Hypothalamus (tissue), 51 donors: ENCODE data around the gene RNU11.
"Not testable (repeated sequence)": the region's sequence is repeated elsewhere in the genome, so short reads cannot be mapped to it uniquely, and the experiment has no call there.

Experiments
- DNase-seq, 51 donors: peaks; one replicate each; lab custom pipeline; 2025; lab: John Stamatoyannopoulos, UW

Gene RNU11

GRCh38 chr1:28648474-28649198 is at the start of gene RNU11:
TSS of gene RNU11 (plus strand) at chr1:28648600.
- peak in 49 of 51 donors; percentile 11 to 99 (median 69) for DNase-seq

GRCh38 chr1:28601696-28602095 is 46.7 kb upstream of the RNU11 start:
- no peak for DNase-seq

GRCh38 chr1:28602536-28603439 is 45.6 kb upstream of the RNU11 start:
- peak in 29 of 51 donors; percentile 4 to 76 (median 31) for DNase-seq

- no peak for DNase-seq
Measured at GRCh38 chr1:28604411-28604810, 44.0 kb upstream of the RNU11 start.

DNA sequence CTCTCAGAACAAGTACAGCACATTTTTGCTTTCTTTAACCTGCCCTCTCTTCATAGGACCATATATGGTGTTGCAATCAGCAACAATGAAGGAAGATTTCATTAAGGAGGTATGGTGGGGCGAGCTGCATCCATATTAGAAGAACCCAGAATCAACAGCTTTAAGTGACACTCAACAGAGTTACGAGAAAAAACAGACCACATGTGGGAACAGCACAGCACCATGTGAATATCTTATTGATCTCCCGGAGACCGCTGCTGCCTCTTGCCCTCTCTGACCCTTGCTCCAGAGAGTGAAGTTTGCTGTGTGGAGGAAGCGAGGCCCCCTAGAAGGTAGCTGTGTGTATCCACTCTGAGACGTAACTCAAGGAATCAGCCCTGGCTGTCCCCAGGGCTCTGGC is 43.4 kb upstream of the RNU11 start:
- DNase-seq: no peak

GRCh38 chr1:28606771-28607170 is 41.6 kb upstream of the RNU11 start:
- DNase-seq: no peak

GRCh38 chr1:28613175-28613574 is 35.2 kb upstream of the RNU11 start:
- DNase-seq: no peak

DNA sequence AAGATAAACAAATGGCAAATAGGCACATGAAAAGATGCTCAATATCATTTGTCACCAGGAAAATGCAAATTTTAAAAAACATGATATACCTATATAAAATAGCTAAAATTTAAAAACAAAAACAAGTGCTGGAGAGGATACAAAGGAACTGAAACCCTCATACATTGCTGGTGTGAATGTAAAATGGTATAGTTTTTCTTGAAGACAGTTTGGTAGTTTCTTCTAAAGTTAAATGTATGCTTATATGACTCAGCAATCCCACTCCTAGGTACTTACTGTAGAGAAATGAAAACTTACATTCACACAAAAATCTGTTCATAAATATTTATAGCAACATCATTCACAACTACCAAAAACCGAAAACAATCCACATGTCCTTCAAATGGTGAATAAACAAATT is 16.7 kb upstream of the RNU11 start:
- DNase-seq: no peak

DNA sequence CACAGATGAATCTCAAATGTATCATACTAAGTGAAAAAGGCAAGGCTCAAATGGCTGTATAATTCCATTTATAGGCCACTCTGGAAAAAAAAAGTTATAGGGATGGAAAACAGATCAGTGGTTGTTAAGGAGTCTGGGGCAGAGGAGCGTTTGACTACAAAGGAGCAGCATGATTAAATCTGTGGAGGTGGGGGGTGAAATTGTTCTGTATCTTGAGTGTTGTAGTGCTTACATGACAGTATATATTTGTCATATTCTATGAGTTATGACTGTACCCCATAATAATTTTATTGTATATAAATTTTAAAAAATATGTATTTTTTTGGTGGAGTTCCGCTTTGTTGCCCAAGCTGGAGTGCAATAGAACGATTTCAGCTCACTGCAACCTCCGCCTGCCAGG is 15.8 kb upstream of the RNU11 start:
- no peak for DNase-seq

GRCh38 chr1:28640766-28641165 is 7.6 kb upstream of the RNU11 start:
- DNase-seq: no peak

DNA sequence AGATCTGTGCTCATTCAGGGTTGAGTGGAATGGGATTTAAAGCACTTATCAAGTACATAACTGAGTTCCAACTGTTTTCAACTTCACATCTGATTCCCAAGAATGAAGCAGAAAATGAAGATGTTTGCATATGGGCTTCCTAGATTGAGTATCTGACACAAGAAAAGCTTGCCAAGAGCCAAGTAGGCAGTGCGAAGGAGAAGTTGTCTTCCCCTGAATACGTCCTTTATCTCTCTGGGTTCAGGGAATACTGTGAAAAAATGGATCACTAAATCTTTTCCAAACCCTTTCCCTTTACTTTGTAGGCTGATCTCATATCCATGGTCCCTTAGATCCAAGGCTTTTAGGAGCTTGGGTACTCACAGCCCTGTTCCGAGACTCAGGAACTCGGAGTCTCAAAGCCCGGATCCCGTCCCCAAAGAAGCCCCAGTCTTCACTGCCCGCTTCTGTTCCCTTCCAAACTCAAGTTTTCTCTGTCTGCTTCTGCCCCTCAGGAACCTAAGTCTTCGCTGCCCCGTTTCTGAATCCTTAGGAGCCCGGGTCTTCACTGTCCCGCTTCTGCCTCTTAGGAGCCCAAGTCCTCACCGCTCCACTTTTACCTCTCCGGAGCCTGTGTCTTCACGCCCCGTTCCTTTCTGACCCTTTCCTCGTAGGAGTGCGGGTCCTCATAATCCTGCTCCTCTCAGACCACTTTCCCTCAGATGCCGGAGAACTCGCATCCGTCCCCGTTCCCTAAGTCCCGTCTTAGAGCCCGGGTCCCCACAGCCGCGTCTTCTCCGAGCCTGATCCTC is 6.1 kb upstream of the RNU11 start:
- peak in 2 of 51 donors; percentile 8 to 36 for DNase-seq

DNA sequence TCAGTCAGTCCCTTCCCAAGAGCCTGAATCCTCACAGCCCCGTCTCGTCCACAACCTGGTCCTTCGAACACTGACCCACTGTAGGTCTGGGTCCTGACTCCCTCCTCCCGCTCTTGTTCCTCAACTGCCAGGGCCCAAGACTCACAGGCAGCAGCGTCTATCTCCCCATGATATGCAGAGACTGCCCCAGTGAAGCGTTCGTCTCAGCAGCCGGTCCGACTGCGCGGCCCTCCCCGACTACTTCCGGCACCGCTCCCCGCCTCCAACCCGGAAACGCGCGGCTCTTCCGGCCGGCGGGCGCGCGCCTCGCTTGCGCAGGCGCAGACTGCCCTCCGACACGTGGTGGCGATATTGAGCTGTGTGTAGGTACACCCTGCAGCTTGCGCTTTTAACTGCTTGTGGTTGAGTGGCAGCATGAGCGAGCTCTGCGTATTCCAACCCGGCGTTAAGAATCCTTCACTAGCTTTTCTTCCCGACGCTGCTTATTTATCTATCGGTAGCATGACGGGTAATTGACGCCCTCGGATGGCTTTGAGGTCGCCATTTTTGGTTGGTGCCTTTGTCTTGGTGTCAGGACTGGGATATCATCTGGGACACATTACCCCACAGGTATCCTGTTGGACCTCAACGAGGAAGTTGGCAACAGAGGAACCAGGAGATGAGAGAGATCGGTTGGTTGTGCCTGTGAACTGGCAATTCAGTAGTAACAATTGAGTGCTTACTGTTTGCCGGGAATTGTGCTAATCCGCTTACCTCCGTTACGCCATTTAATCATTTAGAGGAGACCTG is 5.4 kb upstream of the RNU11 start, which contains the start of gene TAF12:
TAF12 (minus strand) TSS at position 221 of the 789 bp plus-strand sequence. CDS start 20,986 bp downstream, outside the sequence.
- peak; percentile 41 to 95 (median 86) for DNase-seq

DNA sequence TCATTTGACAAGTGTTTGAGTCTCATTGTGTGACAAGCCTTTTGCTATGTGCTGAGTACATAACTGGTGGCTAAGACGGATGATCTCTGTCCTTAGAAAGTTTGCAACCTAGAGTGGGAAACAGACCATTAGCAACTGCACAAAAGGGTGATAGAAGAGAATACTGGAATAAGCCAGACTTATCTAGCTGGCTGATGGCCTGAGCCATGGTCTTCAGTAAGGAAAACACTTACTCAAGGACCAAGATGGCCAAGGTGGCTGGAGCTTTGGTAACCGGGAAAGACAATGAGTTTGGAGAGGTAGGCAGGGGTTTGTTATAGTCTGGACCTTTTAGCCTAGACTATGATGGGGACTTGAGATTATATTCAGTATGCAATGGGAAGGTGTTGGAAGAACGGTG is 3.9 kb upstream of the RNU11 start:
- DNase-seq: no peak

GRCh38 chr1:28645406-28645805 is 3.0 kb upstream of the RNU11 start:
- DNase-seq: not testable (repeated sequence)

DNA sequence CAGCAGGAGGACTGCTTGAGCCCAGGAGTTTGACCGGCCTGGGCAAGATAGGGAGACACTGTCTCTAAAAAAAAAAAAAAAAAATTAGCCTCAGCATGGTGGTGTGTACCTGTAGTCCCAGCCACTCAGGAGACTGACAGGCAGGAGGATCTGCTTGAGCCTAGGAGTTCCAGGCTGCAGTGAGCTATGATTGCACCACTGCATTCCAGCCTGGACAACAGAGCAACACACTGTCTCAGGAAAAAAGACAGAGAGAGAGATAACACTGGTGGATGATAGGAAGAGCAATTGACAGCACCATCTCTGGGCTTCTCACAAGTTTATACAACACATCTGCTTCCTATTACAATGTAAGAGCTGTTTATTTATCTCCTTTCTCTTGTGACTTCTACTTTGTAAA is 2.4 kb upstream of the RNU11 start:
- no peak for DNase-seq

GRCh38 chr1:28648008-28648473 is 359 bp upstream of the RNU11 start:
- peak; percentile 42 to 99 (median 81) for DNase-seq

- DNase-seq: not testable (repeated sequence)
Measured at GRCh38 chr1:28653063-28653462, 4.7 kb downstream of the RNU11 start.

GRCh38 chr1:28653870-28654269 is 5.5 kb downstream of the RNU11 start:
- not testable (repeated sequence) for DNase-seq

DNA sequence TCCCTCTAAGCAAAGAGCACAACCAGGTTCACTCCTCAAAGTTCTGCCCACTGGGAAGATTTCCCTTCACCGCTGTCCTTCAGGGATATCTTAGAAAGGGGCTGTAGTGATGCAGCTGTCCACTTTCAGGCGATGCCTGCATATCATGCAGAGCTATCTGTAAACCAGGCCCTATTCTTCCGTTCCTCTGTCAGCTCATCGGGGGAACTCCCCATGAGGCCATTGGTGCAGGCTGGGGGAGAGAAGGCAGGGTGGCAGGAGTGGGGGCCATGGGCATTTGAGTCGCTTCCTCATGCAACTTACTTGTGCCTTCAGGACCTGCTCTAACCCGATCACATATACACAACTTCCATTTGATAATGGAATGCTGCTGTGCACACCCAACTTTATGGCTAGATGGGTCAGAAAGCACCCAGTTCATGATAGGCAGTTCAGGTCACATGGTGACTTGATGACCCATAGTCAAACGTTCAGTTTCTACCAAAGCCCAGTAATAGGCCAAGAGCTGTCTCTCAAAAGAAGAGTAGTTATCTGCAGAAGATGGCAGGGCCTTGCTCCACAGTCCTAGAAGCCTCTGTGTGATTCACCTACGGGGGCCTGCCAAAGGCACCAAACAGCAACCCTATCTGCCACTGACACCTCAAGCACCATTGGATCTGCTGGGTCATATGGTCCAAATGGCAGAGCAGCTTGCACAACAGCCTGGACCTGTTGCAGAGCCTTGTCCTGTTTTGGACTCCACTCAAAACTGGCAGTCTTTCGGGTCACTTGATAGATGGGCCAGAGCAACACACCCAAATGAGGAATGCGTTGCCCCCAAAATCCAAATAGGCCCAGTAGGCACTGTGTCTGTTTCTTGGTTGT is 7.3 kb downstream of the RNU11 start:
- not testable (repeated sequence) for DNase-seq
